Measurements from ENCODE around the gene CPLX1. TPM values are rescaled to one million over a fixed set of nuclear protein-coding genes. Genes with fewer than 3 reads are reported as not detected.
"Not testable (repeated sequence)": the region's sequence is repeated elsewhere in the genome, so short reads cannot be mapped to it uniquely, and the experiment has no call there.

Gene CPLX1
- total RNA-seq, 2 donors from 2014 or later = 1.3 to 1.9 TPM

DNA sequence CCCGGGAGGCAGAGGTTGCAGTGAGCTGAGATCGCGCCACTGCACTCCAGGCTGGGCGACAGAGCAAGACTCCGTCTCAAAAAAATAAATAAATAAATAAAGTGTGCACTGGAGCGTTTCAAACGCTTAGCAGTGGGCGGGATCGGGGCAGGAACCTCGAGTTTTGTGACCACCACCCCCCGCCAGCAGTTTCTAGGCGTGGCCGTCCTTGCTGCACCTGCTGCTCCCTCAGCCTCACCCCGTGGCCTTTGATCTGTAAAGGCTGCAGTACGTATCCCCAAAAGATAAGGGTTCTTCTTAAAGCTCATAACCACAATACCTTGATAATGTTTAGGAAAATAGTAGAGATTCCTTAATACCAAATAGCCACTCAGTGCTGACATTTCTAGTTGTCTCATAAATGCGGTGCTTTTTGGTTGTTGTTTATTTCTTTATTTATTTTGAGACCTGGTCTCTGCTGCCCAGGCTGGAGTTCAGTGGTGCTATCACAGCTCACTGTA, 87.1 kb downstream of the CPLX1 start:
- Mint-ChIP-seq H3K27me3 (ENCODE audit: low read depth) (no peaks in the 10 kb centered on the region), H3K36me3 (ENCODE audit: insufficient read depth in 2 of 2) (peaks cover 0 to 4% of the 10 kb centered on the region in 2 donors), H3K9me3 (no peaks in the 10 kb centered on the region), H3K27ac (no peak overlapping the region), H3K4me3 (no peak overlapping the region), H3K4me1 (ENCODE audit: low read depth) (peaks cover 6% of the 10 kb centered on the region)
- ATAC-seq (replicated peaks in 1 of 2) (no peak), DNase-seq (no peak)

DNA sequence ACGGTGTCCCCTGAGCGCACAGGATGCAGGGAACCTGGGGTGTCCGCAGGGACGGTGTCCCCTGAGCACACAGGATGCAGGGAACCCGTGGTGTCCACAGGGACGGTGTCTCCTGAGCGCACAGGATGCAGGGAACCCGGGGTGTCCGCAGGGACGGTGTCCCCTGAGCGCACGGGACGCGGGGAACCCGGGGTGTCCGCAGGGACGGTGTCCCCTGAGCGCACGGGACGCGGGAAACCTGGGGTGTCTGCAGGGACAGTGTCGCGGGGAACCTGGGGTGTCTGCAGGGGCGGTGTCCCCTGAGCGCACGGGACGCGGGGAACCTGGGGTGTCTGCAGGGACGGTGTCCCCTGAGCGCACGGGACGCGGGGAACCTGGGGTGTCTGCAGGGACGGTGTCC, 89.4 kb downstream of the CPLX1 start:
- not testable (repeated sequence) for H3K27me3 Mint-ChIP-seq (ENCODE audit: low read depth); H3K4me1 Mint-ChIP-seq (ENCODE audit: low read depth); DNase-seq; H3K36me3 Mint-ChIP-seq (ENCODE audit: insufficient read depth in 2 of 2); H3K9me3 Mint-ChIP-seq; H3K4me3 Mint-ChIP-seq; ATAC-seq (replicated peaks in 1 of 2); H3K27ac Mint-ChIP-seq

DNA sequence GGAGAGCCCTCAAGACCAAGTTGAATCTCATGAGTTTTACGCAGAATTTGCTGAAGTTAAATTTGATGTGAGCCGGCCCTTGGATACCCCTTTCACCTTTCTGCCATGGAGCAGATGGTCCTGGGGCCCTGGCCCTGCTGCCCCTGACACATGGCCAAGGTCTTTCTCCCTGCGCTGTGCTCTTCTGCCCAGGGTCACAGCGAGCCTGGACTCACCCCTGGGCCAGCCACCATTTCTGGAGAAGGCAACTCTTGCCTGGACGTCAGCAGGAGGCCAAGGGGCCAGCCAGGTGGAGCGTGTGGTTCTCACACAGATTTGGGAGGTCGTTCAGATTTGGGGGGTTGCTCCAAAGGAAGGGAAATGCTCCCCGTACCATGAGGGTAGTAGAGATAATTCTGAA, 90.3 kb downstream of the CPLX1 start:
- H3K27me3 Mint-ChIP-seq (ENCODE audit: low read depth) = no peaks in the 10 kb centered on the region
- no peaks in the 10 kb centered on the region for H3K9me3 Mint-ChIP-seq
- DNase-seq (no peak), ATAC-seq (replicated peaks in 1 of 2) (no peak)
- no peak overlapping the region for H3K27ac Mint-ChIP-seq
- no peaks in the 10 kb centered on the region for H3K4me1 Mint-ChIP-seq (ENCODE audit: low read depth)
- peaks cover 3 to 7% of the 10 kb centered on the region in 2 donors for H3K36me3 Mint-ChIP-seq (ENCODE audit: insufficient read depth in 2 of 2)
- no peak overlapping the region for H3K4me3 Mint-ChIP-seq

Other genes starting within 250 kb of the CPLX1 start
- not detected for gene TMEM271, start 249.8 kb downstream of the CPLX1 start, total RNA-seq
- 10 to 100 TPM; 14.0 to 18.9 TPM for gene PDE6B, start 200.6 kb downstream of the CPLX1 start, total RNA-seq
- 100 to 1,000 TPM; 108 to 125 TPM for gene ATP5ME, start 151.9 kb downstream of the CPLX1 start, total RNA-seq
- gene MYL5, start 151.6 kb downstream of the CPLX1 start, total RNA-seq = 10 to 100 TPM; 21.3 TPM
- under 1 TPM; 0.29 to 0.37 TPM for gene SLC49A3, start 137.0 kb downstream of the CPLX1 start, total RNA-seq
- 10 to 100 TPM; 31.5 to 35.5 TPM for gene PCGF3, start 120.3 kb downstream of the CPLX1 start, total RNA-seq
- gene GAK, start 106.2 kb upstream of the CPLX1 start, total RNA-seq = 100 to 1,000 TPM; 136 to 140 TPM
- 10 to 100 TPM; 21.0 to 22.0 TPM for gene TMEM175, start 106.3 kb upstream of the CPLX1 start, total RNA-seq
- gene DGKQ, start 147.4 kb upstream of the CPLX1 start, total RNA-seq = 10 to 100 TPM in 1 of 2 donors, 1 to 10 TPM in 1; 8.8 to 12.0 TPM
- gene IDUA, start 160.9 kb upstream of the CPLX1 start, total RNA-seq = 10 to 100 TPM; 11.8 to 13.9 TPM
- gene SLC26A1, start 167.3 kb upstream of the CPLX1 start, total RNA-seq = not detected
- gene FGFRL1, start 185.5 kb upstream of the CPLX1 start, total RNA-seq = 10 to 100 TPM; 15.9 to 18.6 TPM

All from activated T-cell treated with anti-CD3 and anti-CD28 coated beads, Interleukin-2, amount 50 U/mL, for 72 hours (primary cell).